ENCODE data around the gene MED9. TPM values are rescaled to one million over a fixed set of nuclear protein-coding genes. Genes with fewer than 3 reads are reported as not detected.

The MED9 gene
- total and polyA plus RNA-seq, 2 of the 8 experiments (the other 6 are each of a cell fraction or from before 2014, with no cell fraction given), result 15.8 to 19.7 TPM

- H3K14ac ChIP-seq (ENCODE audit: insufficient read length), result no peak overlapping the region
- no peak overlapping the region for H2BK120ac ChIP-seq (replicated peaks; ENCODE audit: low read depth, low read length)
- 85% methylated on average over 4 of the region's 4 CpGs; no CpG with 5 or more reads in 1 of the 2 experiments for WGBS, 2 experiments (ENCODE audit: extremely low coverage in 1 of 2, insufficient coverage in 1 of 2, insufficient read length in 1 of 2, insufficient replicate concordance in 2 of 2, low coverage in 1 of 2, low lambda C conversion rate in 2 of 2, missing lambda C conversion rate in 1 of 2)
- no peak overlapping the region for H3K27ac ChIP-seq (ENCODE audit: low read depth, low read length)
- ChIA-PET POLR2A (ENCODE audit: partially characterized antibody) (no interaction called here), CTCF (ENCODE audit: partially characterized antibody) (interaction anchor here (0.8 to 1.6 kb wide), 4 partner anchors 11 to 99 kb away, joined by 3 to 4 read pairs (median 4); no protein-coding TSS in a partner anchor)
- no peaks in the 10 kb centered on the region for H3K79me1 ChIP-seq (ENCODE audit: low read depth, low read length)
- H4K20me1 ChIP-seq (replicated peaks in 1 of 2; ENCODE audit: control insufficient read depth in 1 of 2, insufficient read depth in 2 of 2, low read length in 2 of 2), result peaks cover 0 to 3% of the 10 kb centered on the region in 2 experiments
- no peak for FAIRE-seq
- no peak overlapping the region for H2BK20ac ChIP-seq (ENCODE audit: low read length)
- no peaks in the 10 kb centered on the region for H3K4me1 ChIP-seq (replicated peaks in 1 of 4; ENCODE audit: control insufficient read depth in 3 of 4, insufficient read depth in 4 of 4, low read length in 3 of 4)
- peaks cover 0 to 7% of the 10 kb centered on the region in 2 experiments; a peak in 2 of 4 replicates for H3K9me3 ChIP-seq (ENCODE audit: insufficient read depth in 2 of 2, low read depth in 1 of 2, low read length in 1 of 2)
- no peak overlapping the region for H3K4me3 ChIP-seq (ENCODE audit: extremely low read depth in 1 of 4, insufficient read depth in 2 of 4, low read depth in 3 of 4, low read length in 4 of 4)
- H3K56ac ChIP-seq (replicated peaks; ENCODE audit: insufficient read length, low read depth, low read length), result no peak overlapping the region
- H3K4ac ChIP-seq (replicated peaks; ENCODE audit: insufficient read length, low read depth, low read length), result no peak overlapping the region
- no peaks in the 10 kb centered on the region for H3K27me3 ChIP-seq (replicated peaks in 1 of 4; ENCODE audit: control insufficient read depth in 3 of 4, extremely low read depth in 1 of 4, insufficient read depth in 3 of 4, low read length in 3 of 4)
- no peak overlapping the region for H3K23ac ChIP-seq (ENCODE audit: insufficient read length)
- no peak overlapping the region for H2BK12ac ChIP-seq (ENCODE audit: low read depth, low read length)
- no peak overlapping the region for H3K4me2 ChIP-seq (ENCODE audit: insufficient read depth in 1 of 2, low read depth in 2 of 2, low read length in 2 of 2)
- no peak overlapping the region for H2AK5ac ChIP-seq (ENCODE audit: low read depth, low read length)
- no peak overlapping the region for H2BK15ac ChIP-seq (ENCODE audit: low read length)
- H4K5ac ChIP-seq (ENCODE audit: insufficient read length, low read depth, low read length), result no peak overlapping the region
- H2AFZ ChIP-seq (ENCODE audit: low read length), result no peak overlapping the region
- no peak overlapping the region for H3K9ac ChIP-seq (replicated peaks in 1 of 4; ENCODE audit: extremely low read depth in 1 of 4, low read depth in 3 of 4, low read length in 3 of 4)
- H3K36me3 ChIP-seq (ENCODE audit: control insufficient read depth in 2 of 4, insufficient read depth in 4 of 4, low read length in 3 of 4), result no peaks in the 10 kb centered on the region
- no peak overlapping the region for H4K8ac ChIP-seq (ENCODE audit: extremely low read depth, insufficient read depth, low read length)
- peaks cover 5% of the 10 kb centered on the region; the same call in 1 of the 2 replicates for H3K23me2 ChIP-seq (ENCODE audit: low read depth, low read length)
- H3K18ac ChIP-seq (ENCODE audit: extremely low read depth, low read length), result no peak overlapping the region
- no peak for TF ChIP-seq EGR1 (IDR thresholded peaks at IDR 0.05; ENCODE audit: borderline replicate concordance, low read depth, low read length)
- TF ChIP-seq JUND (IDR thresholded peaks at IDR 0.05; ENCODE audit: low read length), result no peak
- TF ChIP-seq MAX (IDR thresholded peaks at IDR 0.05), result no peak
- TF ChIP-seq RAD21 (IDR thresholded peaks at IDR 0.05 in 1 of 2, conservative IDR thresholded peaks at IDR 0.05 in 1 of 2; ENCODE audit: low read depth in 2 of 2, low read length in 2 of 2), result no peak
- no peak for TF ChIP-seq JUN (IDR thresholded peaks at IDR 0.05; ENCODE audit: low read depth, low read length)
- no peak for TF ChIP-seq USF2 (IDR thresholded peaks at IDR 0.05; ENCODE audit: low read length)
- no peak for TF ChIP-seq CTBP2 (IDR thresholded peaks at IDR 0.05; ENCODE audit: borderline replicate concordance, insufficient read depth, insufficient read length, low read length)
- no peak for TF ChIP-seq POU5F1 (IDR thresholded peaks at IDR 0.05; ENCODE audit: low read depth, low read length)
- TF ChIP-seq CHD2 (IDR thresholded peaks at IDR 0.05; ENCODE audit: low read length), result no peak
- TF ChIP-seq ZNF274 (IDR thresholded peaks at IDR 0.05; ENCODE audit: borderline replicate concordance, extremely low read depth, low read length), result no peak
- no peak for TF ChIP-seq BRCA1 (IDR thresholded peaks at IDR 0.05; ENCODE audit: low read depth, low read length)
- no peak for TF ChIP-seq ASH2L (IDR thresholded peaks at IDR 0.05; ENCODE audit: low read length)
- TF ChIP-seq GTF2F1 (IDR thresholded peaks at IDR 0.05; ENCODE audit: borderline replicate concordance, low read depth, low read length), result no peak
- no peak for TF ChIP-seq YY1 (IDR thresholded peaks at IDR 0.05; ENCODE audit: low read depth, low read length)
- no peak overlapping the region for H4K91ac ChIP-seq (replicated peaks; ENCODE audit: insufficient read length, low read length)
- no peaks in the 10 kb centered on the region for H3K79me2 ChIP-seq (ENCODE audit: control insufficient read depth in 1 of 2, insufficient read depth in 2 of 2, low read length in 2 of 2)
- DNase-seq (ENCODE audit: low read depth in 1 of 2, low spot score in 2 of 2), result no peak
- H2BK5ac ChIP-seq (ENCODE audit: low read depth, low read length), result no peak overlapping the region
Observed at GRCh38 chr17:17455173-17455572, 21.6 kb upstream of the MED9 start.
